ENCODE measurements around the gene CERT1. TPM values are rescaled to one million over a fixed set of nuclear protein-coding genes. Genes with fewer than 3 reads are reported as not detected.

Gene CERT1
- total and polyA plus RNA-seq, 2 donors (not counting 3 experiments of a cell fraction or from before 2014, with no cell fraction given): 8.0 to 21.3 TPM

- Histone ChIP-seq H3K79me2 (ENCODE audit: control insufficient read depth, insufficient read depth, low read length) (peaks cover 2% of the 10 kb centered on the region), H3K4me1 (ENCODE audit: control insufficient read depth, extremely low read depth, insufficient read depth, low read length) (no peaks in the 10 kb centered on the region), H3K9ac (replicated peaks; ENCODE audit: extremely low read depth, insufficient read depth, low read length) (no peak overlapping the region), H3K4me3 (replicated peaks in 1 of 3; ENCODE audit: insufficient read depth in 1 of 3, low read depth in 1 of 3, low read length in 3 of 3) (no peak overlapping the region), H3K27ac (ENCODE audit: insufficient read depth, low read depth, low read length) (no peak overlapping the region), H3K4me2 (ENCODE audit: insufficient read depth, low read length) (no peak overlapping the region), H2AFZ (ENCODE audit: low read depth, low read length) (no peak overlapping the region), H4K20me1 (replicated peaks; ENCODE audit: control insufficient read depth, extremely low read depth, insufficient read depth, low read length) (no peaks in the 10 kb centered on the region), H3K9me1 (replicated peaks; ENCODE audit: control insufficient read depth, extremely low read depth, insufficient read depth, low read length) (no peaks in the 10 kb centered on the region), H3K36me3 (ENCODE audit: control insufficient read depth in 2 of 2, extremely low read depth in 1 of 2, insufficient read depth in 2 of 2, low read length in 2 of 2) (no peaks in the 10 kb centered on the region), H3K9me3 (replicated peaks; ENCODE audit: control insufficient read depth, insufficient read depth, low read length) (no peaks in the 10 kb centered on the region), H3K27me3 (ENCODE audit: control insufficient read depth in 2 of 2, insufficient read depth in 2 of 2, low read length in 2 of 2) (no peaks in the 10 kb centered on the region)
- no peak for TF ChIP-seq CTCF (IDR thresholded peaks at IDR 0.05; ENCODE audit: extremely low read depth in 1 of 2, insufficient read depth in 1 of 2, low read depth in 1 of 2, low read length in 2 of 2)
- TF ChIP-seq FOS (IDR thresholded peaks at IDR 0.05; ENCODE audit: borderline replicate concordance, insufficient read depth, low read length): no peak
- no peak for TF ChIP-seq JUN (IDR thresholded peaks at IDR 0.05; ENCODE audit: borderline replicate concordance, insufficient read depth, insufficient read length, low read depth)
- FAIRE-seq (no peak), DNase-seq (ENCODE audit: low read depth, low spot score) (no peak)
- intact Hi-C loops (cut with micrococcal nuclease) (no loop called here), dilution Hi-C loops (cut with MboI; ENCODE audit: extremely low pct_ligation_motif_present, low sequenced_read_pairs) (no loop called here)
- BruUV-seq (replicated peaks): no TSS peak
- POLR2A ChIA-PET: no interaction called here
- CTCF ChIA-PET: interaction anchor here (1.0 to 1.5 kb wide), 2 partner anchors 8 to 15 kb away, joined by 3 to 4 read pairs; no protein-coding TSS in a partner anchor
These were observed 65.4 kb downstream of the CERT1 start for GRCh38 chr5:75446068-75446467.

- no peaks in the 10 kb centered on the region for H3K27me3 ChIP-seq (ENCODE audit: control insufficient read depth in 2 of 2, insufficient read depth in 2 of 2, low read length in 2 of 2)
- H3K36me3 ChIP-seq (ENCODE audit: control insufficient read depth in 2 of 2, extremely low read depth in 1 of 2, insufficient read depth in 2 of 2, low read length in 2 of 2): no peaks in the 10 kb centered on the region
- dilution Hi-C loops (cut with MboI; ENCODE audit: extremely low pct_ligation_motif_present, low sequenced_read_pairs) (no loop called here), intact Hi-C loops (cut with micrococcal nuclease) (no loop called here)
- TF ChIP-seq MYC (IDR thresholded peaks at IDR 0.05; ENCODE audit: low read depth, low read length) (no peak), EZH2 (IDR thresholded peaks at IDR 0.05; ENCODE audit: borderline replicate concordance, low read depth, low read length, severe bottlenecking) (no peak), GATA2 (IDR thresholded peaks at IDR 0.05; ENCODE audit: insufficient read depth, insufficient read length, low read depth, low read length) (no peak), FOS (IDR thresholded peaks at IDR 0.05; ENCODE audit: borderline replicate concordance, insufficient read depth, low read length) (no peak), POLR2AphosphoS5 (IDR thresholded peaks at IDR 0.05; ENCODE audit: insufficient read depth, low read depth, low read length) (no peak), POLR2A (IDR thresholded peaks at IDR 0.05; ENCODE audit: low read depth, low read length) (no peak)
- TF ChIP-seq, protein P1, sequence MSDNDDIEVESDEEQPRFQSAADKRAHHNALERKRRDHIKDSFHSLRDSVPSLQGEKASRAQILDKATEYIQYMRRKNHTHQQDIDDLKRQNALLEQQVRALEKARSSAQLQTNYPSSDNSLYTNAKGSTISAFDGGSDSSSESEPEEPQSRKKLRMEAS (IDR thresholded peaks at IDR 0.05; ENCODE audit: insufficient read depth, insufficient read length): no peak
- H2AFZ ChIP-seq (ENCODE audit: low read depth, low read length): no peak overlapping the region
- FAIRE-seq (no peak), DNase-seq (ENCODE audit: low read depth, low spot score) (no peak)
- no peak overlapping the region for H3K9ac ChIP-seq (replicated peaks; ENCODE audit: extremely low read depth, insufficient read depth, low read length)
- no peaks in the 10 kb centered on the region for H3K9me1 ChIP-seq (replicated peaks; ENCODE audit: control insufficient read depth, extremely low read depth, insufficient read depth, low read length)
- BruUV-seq (replicated peaks): no TSS peak
- H3K9me3 ChIP-seq (replicated peaks; ENCODE audit: control insufficient read depth, insufficient read depth, low read length): no peaks in the 10 kb centered on the region
- ChIA-PET CTCF (no interaction called here), POLR2A (no interaction called here)
- H3K4me2 ChIP-seq (ENCODE audit: insufficient read depth, low read length): no peak overlapping the region
- peaks cover 2% of the 10 kb centered on the region for H3K79me2 ChIP-seq (ENCODE audit: control insufficient read depth, insufficient read depth, low read length)
- H3K27ac ChIP-seq (ENCODE audit: insufficient read depth, low read depth, low read length): no peak overlapping the region
- no peaks in the 10 kb centered on the region for H4K20me1 ChIP-seq (replicated peaks; ENCODE audit: control insufficient read depth, extremely low read depth, insufficient read depth, low read length)
- H3K4me1 ChIP-seq (ENCODE audit: control insufficient read depth, extremely low read depth, insufficient read depth, low read length): no peaks in the 10 kb centered on the region
- H3K4me3 ChIP-seq (replicated peaks in 1 of 3; ENCODE audit: insufficient read depth in 1 of 3, low read depth in 1 of 3, low read length in 3 of 3): no peak overlapping the region
These were observed 69.9 kb downstream of the CERT1 start for GRCh38 chr5:75441560-75441959.

Data from endothelial cell of umbilical vein (primary cell).